ENCODE data around the gene NT5DC1. TPM values are rescaled to one million over a fixed set of nuclear protein-coding genes. Genes with fewer than 3 reads are reported as not detected.

The NT5DC1 gene
- polyA plus RNA-seq, 2 of the 4 experiments (the other 2 are of a cell fraction), result 26.9 to 31.5 TPM

DNA sequence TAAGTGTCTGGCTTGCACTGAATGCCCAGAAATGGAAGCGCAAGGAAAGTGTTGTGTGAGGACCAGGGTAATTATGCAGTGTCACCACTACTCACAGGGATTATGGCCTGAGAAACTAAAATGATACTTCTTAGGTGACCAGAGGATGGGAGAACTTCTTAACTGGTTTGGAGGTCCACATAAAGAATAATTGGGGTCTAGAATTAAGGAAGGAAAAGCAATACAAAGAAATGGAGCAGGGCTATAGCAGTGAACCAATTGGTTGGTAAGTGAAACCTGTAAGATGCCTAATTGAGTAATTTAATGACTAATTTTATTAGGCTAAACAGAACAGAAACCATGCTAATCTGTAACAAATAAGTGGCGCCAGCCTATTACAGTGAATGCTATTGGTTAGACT, 147.9 kb downstream of the NT5DC1 start (continued):
- TF ChIP-seq, protein P1, sequence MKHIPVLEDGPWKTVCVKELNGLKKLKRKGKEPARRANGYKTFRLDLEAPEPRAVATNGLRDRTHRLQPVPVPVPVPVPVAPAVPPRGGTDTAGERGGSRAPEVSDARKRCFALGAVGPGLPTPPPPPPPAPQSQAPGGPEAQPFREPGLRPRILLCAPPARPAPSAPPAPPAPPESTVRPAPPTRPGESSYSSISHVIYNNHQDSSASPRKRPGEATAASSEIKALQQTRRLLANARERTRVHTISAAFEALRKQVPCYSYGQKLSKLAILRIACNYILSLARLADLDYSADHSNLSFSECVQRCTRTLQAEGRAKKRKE (CRISPR knock-in tag; IDR thresholded peaks at IDR 0.05; ENCODE audit: low read depth), result no peak
- TF ChIP-seq NR3C1 (IDR thresholded peaks at IDR 0.05), result no peak
- no peak for TF ChIP-seq BHLHE40 (IDR thresholded peaks at IDR 0.05; ENCODE audit: low read depth, low read length)
- no peak for TF ChIP-seq EP300 (IDR thresholded peaks at IDR 0.05)

GRCh38 chr6:116251568-116252384, 151.1 kb downstream of the NT5DC1 start:
- Histone ChIP-seq H3K4me2 (peak overlapping the region; percentile 8; the same call in 1 of the 3 replicates), H3K9me3 (no peaks in the 10 kb centered on the region), H3K27ac (no peak overlapping the region), H3K4me3 (no peak overlapping the region), H3K4me1 (peaks cover 14% of the 10 kb centered on the region; the same call in 1 of the 3 replicates)
- 94% methylated on average over 6 of the region's 6 CpGs for WGBS (ENCODE audit: missing lambda C conversion rate)
- ATAC-seq (no peak), FAIRE-seq (no peak), DNase-seq (ENCODE audit: low read depth in 1 of 2, low spot score in 1 of 2) (no peak)
- TF ChIP-seq EP300 (IDR thresholded peaks at IDR 0.05) (no peak), RAD21 (conservative IDR thresholded peaks at IDR 0.05 in 1 of 2, IDR thresholded peaks at IDR 0.05 in 1 of 2) (no peak), POLR2A (IDR thresholded peaks at IDR 0.05; ENCODE audit: low read length) (no peak), POLR2AphosphoS2 (conservative IDR thresholded peaks at IDR 0.05; ENCODE audit: low read length) (no peak), EHMT2 (IDR thresholded peaks at IDR 0.05; ENCODE audit: low read depth) (no peak), RFX5 (IDR thresholded peaks at IDR 0.05) (no peak)
- ChIA-PET POLR2A (no interaction called here), CTCF (interaction anchor here (0.6 to 1.5 kb wide), 3 partner anchors 9 to 719 kb away, joined by 3 to 5 read pairs (median 3); no protein-coding TSS in a partner anchor)

DNA sequence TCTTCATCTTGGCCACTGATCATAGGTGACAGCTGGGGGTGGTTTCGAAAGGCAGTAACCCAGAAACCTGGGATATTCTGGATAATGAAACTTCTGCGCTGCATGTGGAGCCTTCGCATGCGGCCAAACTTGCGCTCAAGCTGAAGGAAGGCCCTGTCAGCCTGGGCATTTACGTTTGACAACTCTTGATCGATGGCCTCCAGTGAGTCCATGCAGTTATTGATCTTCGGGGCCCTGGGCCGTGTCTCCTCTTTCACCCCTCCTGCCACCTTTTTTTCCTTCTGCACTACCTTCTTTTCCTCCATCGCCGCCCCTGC, 152.5 kb downstream of the NT5DC1 start:
- H3K9me3 ChIP-seq, result no peaks in the 10 kb centered on the region
- ATAC-seq (no peak), DNase-seq (ENCODE audit: low read depth in 1 of 2, low spot score in 1 of 2) (no peak), FAIRE-seq (no peak)
- H3K4me1 ChIP-seq, result peaks cover 14% of the 10 kb centered on the region; the same call in 1 of the 3 replicates
- TF ChIP-seq, protein P1 (CRISPR knock-in tag; IDR thresholded peaks at IDR 0.05; ENCODE audit: low read depth), result no peak
- TF ChIP-seq CEBPB (IDR thresholded peaks at IDR 0.05), result no peak
- no peak for TF ChIP-seq TP53 (CRISPR knock-in tag; IDR thresholded peaks at IDR 0.05)
- no peak for TF ChIP-seq HEYL (CRISPR knock-in tag; IDR thresholded peaks at IDR 0.05)
- no peak for TF ChIP-seq ZNF302 (CRISPR knock-in tag; IDR thresholded peaks at IDR 0.05)
- TF ChIP-seq HDAC2 (IDR thresholded peaks at IDR 0.05), result no peak
- no peak for TF ChIP-seq FOSL2 (IDR thresholded peaks at IDR 0.05)
- no peak for TF ChIP-seq FOSL2 (CRISPR knock-in tag; IDR thresholded peaks at IDR 0.05)
- no peak for TF ChIP-seq MYC (IDR thresholded peaks at IDR 0.05; ENCODE audit: borderline replicate concordance, low read length)
- WGBS (ENCODE audit: missing lambda C conversion rate), result 55% methylated on average over 11 of the region's 11 CpGs
- H3K27ac ChIP-seq, result peak overlapping the region; percentile 82 to 92
- CTCF ChIA-PET, result interaction anchor here (1.1 to 1.5 kb wide), 2 partner anchors 12 to 15 kb away, joined by 3 to 5 read pairs; no protein-coding TSS in a partner anchor
- H3K4me3 ChIP-seq, result peak overlapping the region; percentile 75
- POLR2A ChIA-PET, result interaction anchor here (1.0 kb wide), 1 partner anchor 262 kb away, joined by 3 read pairs; no protein-coding TSS in a partner anchor
- peak overlapping the region; percentile 75 for H3K4me2 ChIP-seq

DNA sequence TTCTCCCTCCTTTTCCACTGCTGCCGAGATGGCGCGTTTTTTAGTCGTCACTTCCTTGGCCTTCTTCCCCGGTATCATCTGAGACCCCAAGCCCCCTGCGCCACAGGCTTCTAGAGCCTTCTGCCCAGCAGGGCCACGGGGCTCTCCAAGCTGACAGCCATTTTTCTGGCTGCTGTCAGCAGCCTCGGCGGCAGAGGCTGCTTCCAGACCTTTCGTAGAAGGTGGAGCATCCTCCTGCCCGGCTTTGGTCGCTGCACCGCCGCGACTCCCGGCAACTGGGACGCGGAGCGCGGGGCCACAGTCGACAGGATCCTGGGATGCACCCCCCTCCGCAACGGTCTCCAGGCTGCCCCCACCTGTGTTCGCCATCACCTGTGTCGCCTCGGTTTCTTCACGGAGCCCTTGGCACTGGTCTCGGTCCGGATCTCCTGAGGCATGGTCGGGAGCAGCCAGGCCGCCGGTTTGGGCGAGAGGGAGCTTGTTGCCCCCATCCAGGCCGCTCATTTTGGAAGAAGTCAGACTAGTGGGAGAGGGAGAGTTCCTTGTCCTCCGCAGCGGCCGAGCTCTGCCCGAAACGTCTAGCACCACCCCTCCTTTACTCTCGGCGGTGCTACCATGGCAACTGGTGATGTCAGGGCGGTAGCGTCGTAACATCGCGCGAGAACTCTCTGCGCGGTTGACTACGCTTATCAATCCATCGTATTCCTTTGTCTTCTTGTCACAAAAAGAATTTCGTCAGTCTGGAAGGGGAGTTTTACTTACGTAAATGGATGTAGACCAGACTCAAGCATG, 153.0 kb downstream of the NT5DC1 start, which contains the start of gene TSPYL4:
Gene TSPYL4, minus strand, starts transcription at position 571 of the 792 bp plus-strand sequence. Its CDS starts 67 bp downstream, at position 504.
- ATAC-seq, result peak; percentile 99
- WGBS (ENCODE audit: missing lambda C conversion rate), result 12% methylated on average over 23 of the region's 53 CpGs
- peaks cover 14% of the 10 kb centered on the region; the same call in 1 of the 3 replicates for H3K4me1 ChIP-seq
- DNase-seq (ENCODE audit: low read depth in 1 of 2, low spot score in 1 of 2), result peak; percentile 78 to 90
- no peak for FAIRE-seq
- CTCF ChIA-PET, result interaction anchor here (1.1 to 1.8 kb wide), 4 partner anchors 12 to 37 kb away, joined by 3 to 6 read pairs (median 4); no protein-coding TSS in a partner anchor
- H3K4me2 ChIP-seq, result peak within 1 kb of the TSS; percentile 75
- H3K27ac ChIP-seq, result peak within 1 kb of the TSS; percentile 82 to 92
- no peaks in the 10 kb centered on the region for H3K9me3 ChIP-seq
- POLR2A ChIA-PET, result interaction anchor here (1.0 kb wide), 2 partner anchors 15 to 261 kb away, joined by 3 to 5 read pairs; no protein-coding TSS in a partner anchor
- peak within 1 kb of the TSS; percentile 75 for H3K4me3 ChIP-seq
- TF ChIP-seq FOSB (CRISPR knock-in tag; IDR thresholded peaks at IDR 0.05), result no peak
- TF ChIP-seq FOSL2 (IDR thresholded peaks at IDR 0.05), result no peak
- TF ChIP-seq FOSL2 (CRISPR knock-in tag; IDR thresholded peaks at IDR 0.05), result 0 out of 2 replicates have a peak, but pooled peaks have one; percentile 1
- TF ChIP-seq GATA3 (IDR thresholded peaks at IDR 0.05; ENCODE audit: borderline replicate concordance), result peak; percentile 59; the same call in 1 of the 2 replicates
- no peak for TF ChIP-seq JUNB (IDR thresholded peaks at IDR 0.05)
- TF ChIP-seq NPAS2 (CRISPR knock-in tag; IDR thresholded peaks at IDR 0.05; ENCODE audit: borderline replicate concordance), result no peak
- TF ChIP-seq JUN (IDR thresholded peaks at IDR 0.05), result peak in 1 of 2 experiments; percentile 49; a peak in 1 of 5 replicates
- peak; percentile 59 for TF ChIP-seq POLR2A (IDR thresholded peaks at IDR 0.05; ENCODE audit: low read length)
- TF ChIP-seq RFX5 (IDR thresholded peaks at IDR 0.05), result peak; percentile 98
- TF ChIP-seq, protein P2, sequence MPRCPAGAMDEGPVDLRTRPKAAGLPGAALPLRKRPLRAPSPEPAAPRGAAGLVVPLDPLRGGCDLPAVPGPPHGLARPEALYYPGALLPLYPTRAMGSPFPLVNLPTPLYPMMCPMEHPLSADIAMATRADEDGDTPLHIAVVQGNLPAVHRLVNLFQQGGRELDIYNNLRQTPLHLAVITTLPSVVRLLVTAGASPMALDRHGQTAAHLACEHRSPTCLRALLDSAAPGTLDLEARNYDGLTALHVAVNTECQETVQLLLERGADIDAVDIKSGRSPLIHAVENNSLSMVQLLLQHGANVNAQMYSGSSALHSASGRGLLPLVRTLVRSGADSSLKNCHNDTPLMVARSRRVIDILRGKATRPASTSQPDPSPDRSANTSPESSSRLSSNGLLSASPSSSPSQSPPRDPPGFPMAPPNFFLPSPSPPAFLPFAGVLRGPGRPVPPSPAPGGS (IDR thresholded peaks at IDR 0.05), result 0 out of 3 replicates have a peak, but pooled peaks have one; percentile 36
- TF ChIP-seq CEBPB (IDR thresholded peaks at IDR 0.05), result 0 out of 4 replicates have a peak, but pooled peaks of 1 of the 2 experiments have one; percentile 16
- TF ChIP-seq ZNF302 (CRISPR knock-in tag; IDR thresholded peaks at IDR 0.05), result no peak
- TF ChIP-seq ESRRA (IDR thresholded peaks at IDR 0.05; ENCODE audit: borderline replicate concordance, low read length), result no peak
- TF ChIP-seq CHD2 (IDR thresholded peaks at IDR 0.05; ENCODE audit: low read length, partially characterized antibody), result peak; percentile 83

Measured in A549 (cell line).